HG03108 (cell line): ENCODE data around the gene GUCY2C.
"Not testable (repeated sequence)": the region's sequence is repeated elsewhere in the genome, so short reads cannot be mapped to it uniquely, and the experiment has no call there.

Experiments
- ATAC-seq: cut with Tn5 transposase; IDR thresholded peaks from one replicate; pipeline ENCODE4 v1.9.1; 2021; ENCODE audit warnings: moderate library complexity; ENCODE audit not compliant: unreplicated experiment

Gene GUCY2C

GRCh38 chr12:14689144-14689543 is 7.3 kb downstream of the GUCY2C start:
- ATAC-seq = no peak

DNA sequence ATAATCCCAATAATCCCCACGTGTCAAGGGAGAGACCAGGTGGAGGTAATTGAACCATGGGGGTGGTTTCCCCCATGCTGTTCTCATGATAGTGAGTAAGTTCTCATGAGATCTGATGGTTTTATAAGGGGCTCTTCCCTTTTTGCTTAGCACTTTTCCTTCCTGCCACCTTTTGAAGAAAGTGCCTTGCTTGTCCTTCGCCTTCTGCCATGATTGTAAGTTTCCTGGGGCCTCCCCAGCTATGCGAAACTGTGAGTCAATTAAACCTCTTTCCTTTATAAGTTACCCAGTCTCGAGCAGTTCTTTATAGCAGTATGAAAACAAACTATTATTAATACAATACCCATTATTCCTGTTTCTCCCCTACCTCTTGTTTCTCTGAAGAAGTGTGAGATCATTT is 14.2 kb downstream of the GUCY2C start:
- not testable (repeated sequence) for ATAC-seq

DNA sequence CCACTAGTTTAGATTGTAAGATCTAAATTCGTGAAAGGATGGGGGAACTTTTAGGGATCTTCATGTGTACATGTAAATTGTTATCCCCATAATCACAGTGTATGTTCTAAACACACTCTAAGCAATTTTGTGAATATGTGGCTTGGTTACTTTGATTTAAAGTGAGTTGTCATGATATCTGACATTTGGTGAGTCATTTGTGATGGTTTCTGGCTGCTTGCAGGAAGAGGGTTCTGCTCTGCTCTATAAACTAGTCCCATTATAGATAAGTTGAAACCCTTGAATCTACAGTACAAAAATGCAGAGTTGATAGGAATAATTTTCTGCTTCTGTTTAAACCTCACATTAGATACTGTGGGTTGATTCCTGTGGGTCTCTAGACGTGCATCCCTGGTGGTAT is 14.8 kb downstream of the GUCY2C start:
- no peak for ATAC-seq

- ATAC-seq = no peak
Measured at GRCh38 chr12:14681190-14681589, 15.2 kb downstream of the GUCY2C start.

GRCh38 chr12:14678547-14679150 is 17.8 kb downstream of the GUCY2C start:
- no peak for ATAC-seq

DNA sequence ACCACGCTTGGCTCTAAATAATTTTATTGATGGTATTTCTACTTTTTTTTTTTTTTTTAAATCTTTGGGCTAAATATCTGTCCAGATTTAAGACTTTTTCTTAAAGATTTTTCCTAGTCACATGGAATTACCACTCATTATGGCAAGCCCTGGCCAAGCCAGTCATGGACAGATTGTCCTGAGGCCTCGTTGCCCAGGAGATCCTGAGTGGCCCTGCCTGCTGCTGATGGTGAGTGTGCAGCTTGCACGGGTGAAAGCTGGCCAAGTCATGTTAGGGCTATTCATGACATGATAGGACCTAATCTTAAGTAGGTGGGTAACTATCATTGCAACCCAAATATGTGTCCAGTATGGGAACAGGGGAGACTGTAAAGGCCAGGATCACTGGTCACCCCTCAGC is 27.8 kb downstream of the GUCY2C start:
- ATAC-seq = no peak

- no peak for ATAC-seq
Measured at GRCh38 chr12:14665354-14666348, 30.7 kb downstream of the GUCY2C start.

DNA sequence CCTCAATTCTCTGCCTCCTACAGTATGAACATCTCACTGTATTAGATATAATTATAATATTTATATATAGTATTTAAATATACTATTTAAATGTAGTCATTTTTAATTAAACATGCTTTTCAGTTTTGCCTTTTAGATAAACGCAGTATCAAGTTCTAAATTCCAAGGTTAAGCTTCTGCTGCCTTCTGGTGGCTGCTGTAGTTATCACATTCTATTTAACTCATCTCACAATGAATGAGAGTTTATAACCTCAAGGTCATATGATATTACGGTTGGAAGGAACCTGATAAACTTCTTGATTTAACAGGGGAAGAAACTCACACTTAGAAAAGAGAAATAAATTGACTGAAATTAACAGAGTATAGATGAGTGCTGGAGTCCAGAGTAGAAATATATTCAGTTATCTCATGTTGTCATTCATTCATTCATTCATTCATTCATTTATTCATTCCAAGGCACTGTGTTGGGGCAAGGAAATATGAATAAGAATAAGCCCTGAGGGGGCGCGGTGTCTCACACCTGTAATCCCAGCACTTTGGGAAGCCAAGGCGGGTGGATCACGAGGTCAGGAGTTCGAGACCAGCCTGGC is 31.9 kb downstream of the GUCY2C start:
- ATAC-seq = no peak

- ATAC-seq = no peak
Measured at GRCh38 chr12:14663002-14663401, 33.4 kb downstream of the GUCY2C start.

DNA sequence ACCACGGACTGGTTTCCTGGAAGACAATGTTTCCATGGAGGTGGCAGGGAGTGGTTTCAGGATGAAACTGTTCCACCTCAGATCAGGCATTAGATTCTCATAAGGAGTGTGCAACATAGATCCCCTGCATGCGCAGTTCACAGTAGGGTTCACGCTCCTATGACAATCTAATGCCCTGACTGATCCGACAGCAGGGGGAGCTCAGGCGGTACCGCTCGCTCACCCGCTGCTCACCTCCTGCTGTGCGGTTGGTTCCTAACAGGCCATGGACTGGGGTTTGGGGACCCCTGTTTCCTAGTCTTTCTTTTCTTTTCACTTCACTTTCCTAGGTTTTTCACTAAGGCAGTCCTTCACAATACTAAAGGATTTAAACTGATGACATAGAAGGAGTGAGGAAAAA is 39.6 kb downstream of the GUCY2C start:
- ATAC-seq = no peak

- ATAC-seq = no peak
Measured at GRCh38 chr12:14655284-14655683, 41.1 kb downstream of the GUCY2C start.

- ATAC-seq = no peak
Measured at GRCh38 chr12:14654842-14655241, 41.6 kb downstream of the GUCY2C start.

DNA sequence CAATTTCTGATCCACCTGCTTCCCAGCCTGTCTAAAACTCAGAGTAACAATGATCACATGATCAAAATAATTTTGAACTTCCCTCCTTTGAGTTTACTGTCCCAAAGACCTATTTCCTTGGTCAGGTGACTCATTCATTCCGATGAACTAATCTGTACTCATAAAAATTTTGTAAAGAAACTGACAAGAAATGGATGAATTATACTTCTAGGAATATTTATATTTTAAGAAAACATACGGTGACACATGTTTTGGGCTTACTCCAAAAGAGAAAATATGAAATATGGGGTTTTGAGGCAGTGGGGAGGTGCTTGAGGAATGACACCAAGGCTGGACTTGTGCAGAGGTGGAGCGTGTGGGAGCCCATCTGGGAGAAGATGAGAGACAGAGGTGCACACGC is 42.0 kb downstream of the GUCY2C start:
- ATAC-seq = no peak

DNA sequence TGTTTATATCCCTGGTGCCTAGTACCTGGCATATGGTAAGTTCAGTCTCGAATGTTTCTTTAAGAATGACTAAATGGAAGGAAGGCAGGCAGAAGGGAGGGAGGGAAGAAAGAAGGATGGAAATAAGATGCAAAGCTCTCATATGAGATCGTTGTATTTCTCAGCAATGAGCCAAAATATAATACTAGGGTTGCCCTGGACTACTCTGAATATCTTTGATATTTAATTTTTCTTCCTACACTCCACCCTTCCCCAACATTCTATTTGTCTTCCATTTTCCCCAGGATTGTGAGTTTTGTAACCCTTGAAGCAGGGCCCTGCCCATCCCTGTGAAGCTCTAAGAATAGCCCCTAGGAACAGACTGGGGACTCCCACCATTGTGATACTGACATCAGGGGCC is 43.9 kb downstream of the GUCY2C start:
- ATAC-seq = no peak

- ATAC-seq = no peak
Measured at GRCh38 chr12:14651371-14651770, 45.0 kb downstream of the GUCY2C start.

GRCh38 chr12:14650789-14651188 is 45.6 kb downstream of the GUCY2C start:
- no peak for ATAC-seq

GRCh38 chr12:14647028-14647750 is 49.2 kb downstream of the GUCY2C start:
- ATAC-seq = no peak

- no peak for ATAC-seq
Measured at GRCh38 chr12:14643251-14643650, 53.1 kb downstream of the GUCY2C start.

GRCh38 chr12:14638066-14638465 is 58.3 kb downstream of the GUCY2C start:
- no peak for ATAC-seq

- ATAC-seq = no peak
Measured at GRCh38 chr12:14635776-14636175, 60.6 kb downstream of the GUCY2C start.

- no peak for ATAC-seq
Measured at GRCh38 chr12:14630793-14631192, 65.6 kb downstream of the GUCY2C start.
